Liver (tissue), 9 donors: ENCODE results near the gene KAZN. TPM values are rescaled to one million over a fixed set of nuclear protein-coding genes. Genes with fewer than 3 reads are reported as not detected.

ENCODE experiments used
- DNase-seq: peaks from one replicate; pipeline ENCODE4 v3.0.0-alpha.2; 2017; ENCODE audit warnings: low spot score
- H3K27ac ChIP-seq, 2 donors: one replicate each; pipeline ENCODE4 v1.7.0; 2013; ENCODE audit warnings: inconsistent platforms in 2 of 2, low read length in 2 of 2, control low read depth in 1 of 2, low read depth in 1 of 2, mild to moderate bottlenecking in 1 of 2
- H3K27me3 ChIP-seq, 4 donors: one replicate each; pipeline versions ENCODE4 v1.6.1 to v1.7.0; 2013; ENCODE audit warnings: low read length in 3 of 4, inconsistent platforms in 1 of 4, mild to moderate bottlenecking in 1 of 4, moderate library complexity in 1 of 4; ENCODE audit not compliant: control insufficient read depth in 4 of 4, insufficient read depth in 4 of 4
- H3K36me3 ChIP-seq, 4 donors: one replicate each; pipeline versions ENCODE4 v1.6.1 to v1.7.0; 2013; ENCODE audit warnings: low read length in 3 of 4, mild to moderate bottlenecking in 3 of 4, low read depth in 1 of 4, moderate library complexity in 1 of 4; ENCODE audit not compliant: control insufficient read depth in 4 of 4, insufficient read depth in 3 of 4
- H3K4me1 ChIP-seq, 4 donors: one replicate each; pipeline versions ENCODE4 v1.6.1 to v1.7.0; 2013; ENCODE audit warnings: low read length in 3 of 4, mild to moderate bottlenecking in 3 of 4, moderate library complexity in 1 of 4; ENCODE audit not compliant: control insufficient read depth in 4 of 4, insufficient read depth in 4 of 4
- H3K4me3 ChIP-seq, 3 donors: one replicate each; pipeline versions ENCODE4 v1.6.1 to v1.7.0; 2013; ENCODE audit warnings: low read length in 3 of 3, control low read depth in 1 of 3, low read depth in 1 of 3, mild to moderate bottlenecking in 1 of 3
- H3K9ac ChIP-seq, 2 donors: one replicate each; pipeline ENCODE4 v1.7.0; 2013; ENCODE audit warnings: low read length in 2 of 2, mild to moderate bottlenecking in 2 of 2, moderate library complexity in 2 of 2, control low read depth in 1 of 2, low read depth in 1 of 2
- H3K9me3 ChIP-seq, 4 donors: one replicate each; pipeline versions ENCODE4 v1.6.1 to v1.7.0; 2013; ENCODE audit warnings: low read length in 3 of 4; ENCODE audit not compliant: control insufficient read depth in 4 of 4
- ATF3 ChIP-seq: IDR thresholded peaks from 2 replicates; pipeline ENCODE4 v1.6.1; 2016; ENCODE audit warnings: antibody characterized with exemption
- CTCF ChIP-seq: fragments of 150-350 bp; IDR thresholded peaks from 2 replicates; pipeline ENCODE4 v1.5.1; 2017; ENCODE audit warnings: improper control_type of control experiment, low read depth, low read length; ENCODE audit not compliant: missing input control
- EGR1 ChIP-seq, 2 donors: IDR thresholded peaks; 2 replicates each; pipeline ENCODE4 v1.6.1; 2016 to 2018; ENCODE audit warnings: antibody characterized with exemption in 2 of 2, low read depth in 2 of 2
- FOXA1 ChIP-seq: IDR thresholded peaks from 2 replicates; pipeline ENCODE4 v1.6.1; 2016; ENCODE audit warnings: antibody characterized with exemption
- GABPA ChIP-seq, 2 donors: IDR thresholded peaks in 1 of 2; conservative IDR thresholded peaks in 1 of 2; 2 replicates each; pipeline ENCODE4 v1.6.1; 2016; ENCODE audit warnings: antibody characterized with exemption in 2 of 2, mild to moderate bottlenecking in 1 of 2, moderate library complexity in 1 of 2
- HNF4G ChIP-seq: IDR thresholded peaks from 2 replicates; pipeline ENCODE4 v1.6.1; 2016; ENCODE audit warnings: antibody characterized with exemption
- JUND ChIP-seq, 2 donors: IDR thresholded peaks; 2 replicates each; pipeline ENCODE4 v1.6.1; 2016; ENCODE audit warnings: antibody characterized with exemption in 2 of 2
- NR2F2 ChIP-seq: IDR thresholded peaks from 2 replicates; pipeline ENCODE4 v1.6.1; 2016; ENCODE audit warnings: antibody characterized with exemption
- RAD21 ChIP-seq, 2 donors: IDR thresholded peaks; 2 replicates each; pipeline ENCODE4 v1.6.1; 2016; ENCODE audit warnings: antibody characterized with exemption in 2 of 2, mild to moderate bottlenecking in 2 of 2
- REST ChIP-seq: IDR thresholded peaks from 2 replicates; pipeline ENCODE4 v1.6.1; 2016; ENCODE audit warnings: antibody characterized with exemption, mild to moderate bottlenecking
- RXRA ChIP-seq, 2 donors: IDR thresholded peaks; 2 replicates each; pipeline ENCODE4 v1.6.1; 2017 to 2018; ENCODE audit warnings: antibody characterized with exemption in 2 of 2, mild to moderate bottlenecking in 1 of 2
- SP1 ChIP-seq: IDR thresholded peaks from 2 replicates; pipeline ENCODE4 v1.6.1; 2018; ENCODE audit warnings: antibody characterized with exemption, mild to moderate bottlenecking
- TAF1 ChIP-seq: conservative IDR thresholded peaks from 2 replicates; pipeline ENCODE4 v1.6.1; 2016; ENCODE audit warnings: antibody characterized with exemption, mild to moderate bottlenecking
- ZBTB33 ChIP-seq: IDR thresholded peaks from 2 replicates; pipeline ENCODE4 v1.6.1; 2016; ENCODE audit warnings: antibody characterized with exemption
- WGBS: extraction: QIAGEN DNeasy Blood & Tissue Kit; methylation state at CpG from one replicate; pipeline ENCODE4 v1.1.7; 2013; 5-methylcytosine and 5-hydroxymethylcytosine counted together
- polyA plus RNA-seq, 2 donors: library from polyadenylated mRNA; stranded (reverse) in 1 of 2; unstranded in 1 of 2; fragments of 200-250 nt in 1 of 2; fragments of >200 nt in 1 of 2; fragmentation: Nextera tagmentation in 1 of 2; extraction: Ambion mirVana in 1 of 2; gene quantifications; one replicate each; pipeline versions ENCODE4 v1.2.1 to v1.2.3, GENCODE V29; 2013 to 2015
- total RNA-seq, 2 donors: library from RNA; depleted of rRNA; stranded (reverse); fragments of >200 nt; gene quantifications; one replicate each; pipeline ENCODE4 v1.2.3, GENCODE V29; 2014
- donor health status: healthy.
- donor health status: healthy.
- donor health status: healthy.
- donor health status: healthy.
- donor health status: healthy.

KAZN gene
- total and polyA plus RNA-seq, 4 donors = 1.9 to 6.9 (median 2.4) TPM

- no peak for TF ChIP-seq RAD21 (IDR thresholded peaks at IDR 0.05)
- TF ChIP-seq GABPA (IDR thresholded peaks at IDR 0.05 in 1 of 2, conservative IDR thresholded peaks at IDR 0.05 in 1 of 2) = no peak
- TF ChIP-seq REST = no peak
- no peak for TF ChIP-seq SP1
- no peak for TF ChIP-seq ZBTB33
- TF ChIP-seq JUND (IDR thresholded peaks at IDR 0.05) = no peak
- no peak for TF ChIP-seq FOXA1
- TF ChIP-seq CTCF = no peak
- TF ChIP-seq HNF4G = no peak
- no peak for TF ChIP-seq NR2F2
- no peak for TF ChIP-seq TAF1
- peaks cover 0 to 4% (median under 1%) of the 10 kb centered on the region in 4 donors for H3K27me3 ChIP-seq
- H3K4me3 ChIP-seq = no peak overlapping the region
- H3K9me3 ChIP-seq = no peaks in the 10 kb centered on the region
- H3K36me3 ChIP-seq = no peaks in the 10 kb centered on the region
- H3K9ac ChIP-seq = no peak overlapping the region
- WGBS = 64% methylated on average over 6 of the region's 6 CpGs
- H3K4me1 ChIP-seq = peaks cover 0 to 2% (median 0%) of the 10 kb centered on the region in 4 donors
- H3K27ac ChIP-seq = no peak overlapping the region
- no peak for DNase-seq
These were observed 497.0 kb downstream of the KAZN start for GRCh38 chr1:15095496-15095875.

- no peak overlapping the region for H3K9ac ChIP-seq
- TF ChIP-seq NR2F2 (no peak), RXRA (IDR thresholded peaks at IDR 0.05) (no peak), CTCF (no peak), JUND (IDR thresholded peaks at IDR 0.05) (no peak), ATF3 (no peak), RAD21 (IDR thresholded peaks at IDR 0.05) (no peak), EGR1 (IDR thresholded peaks at IDR 0.05; ENCODE audit: low read depth in 2 of 2) (no peak), GABPA (IDR thresholded peaks at IDR 0.05 in 1 of 2, conservative IDR thresholded peaks at IDR 0.05 in 1 of 2) (no peak), FOXA1 (no peak)
- 83% methylated on average over 7 of the region's 7 CpGs for WGBS
- peaks cover 0 to 3% (median 1%) of the 10 kb centered on the region in 4 donors for H3K27me3 ChIP-seq
- no peaks in the 10 kb centered on the region for H3K4me1 ChIP-seq
- no peaks in the 10 kb centered on the region for H3K36me3 ChIP-seq
- no peak overlapping the region for H3K4me3 ChIP-seq
- no peak for DNase-seq
- H3K9me3 ChIP-seq = no peaks in the 10 kb centered on the region
- no peak overlapping the region for H3K27ac ChIP-seq
These were observed 497.8 kb downstream of the KAZN start for GRCh38 chr1:15096293-15096692.
